DMS79 (cell line): ENCODE data around the gene MARCHF3.
"Not testable (repeated sequence)": the region's sequence is repeated elsewhere in the genome, so short reads cannot be mapped to it uniquely, and the experiment has no call there.

ENCODE experiments used
- DNase-seq: peaks from one replicate; lab custom pipeline; 2025; lab: John Stamatoyannopoulos, UW

MARCHF3 gene

DNA sequence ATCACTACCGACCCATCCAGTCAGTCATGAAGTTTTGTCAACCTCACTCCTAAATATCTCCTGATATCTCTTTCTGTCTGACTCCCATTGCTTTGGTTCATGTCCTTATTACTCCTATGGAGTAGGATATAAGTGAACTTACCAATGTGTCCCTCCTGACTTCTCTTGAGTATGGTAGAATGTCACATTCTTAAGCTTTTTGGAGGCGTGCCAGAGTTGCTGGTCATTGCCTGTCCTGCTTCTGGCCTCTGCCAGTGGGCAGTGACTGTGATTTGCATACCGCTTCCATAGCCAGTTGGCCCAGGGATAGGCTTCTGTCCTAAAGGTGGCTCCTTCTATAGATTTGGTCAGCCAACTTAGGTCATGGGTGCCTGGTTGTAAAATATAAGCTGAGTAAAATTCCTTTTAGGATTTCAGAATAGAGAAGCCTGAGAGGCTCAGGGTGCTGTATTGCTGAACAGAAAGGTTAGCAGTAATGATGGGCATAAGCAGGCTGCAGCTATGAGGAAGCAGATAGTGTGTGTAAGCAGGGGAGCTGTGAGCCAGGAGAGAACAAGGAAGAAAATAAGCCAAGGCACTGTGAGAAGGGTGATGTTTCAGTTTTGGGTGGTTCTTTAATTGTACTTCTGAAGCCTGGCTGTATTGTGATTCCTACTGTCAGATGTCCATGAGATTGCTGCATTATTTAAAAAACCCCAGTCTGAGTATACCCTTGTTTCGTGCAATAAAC is 16.1 kb upstream of the MARCHF3 start:
- no peak for DNase-seq

DNA sequence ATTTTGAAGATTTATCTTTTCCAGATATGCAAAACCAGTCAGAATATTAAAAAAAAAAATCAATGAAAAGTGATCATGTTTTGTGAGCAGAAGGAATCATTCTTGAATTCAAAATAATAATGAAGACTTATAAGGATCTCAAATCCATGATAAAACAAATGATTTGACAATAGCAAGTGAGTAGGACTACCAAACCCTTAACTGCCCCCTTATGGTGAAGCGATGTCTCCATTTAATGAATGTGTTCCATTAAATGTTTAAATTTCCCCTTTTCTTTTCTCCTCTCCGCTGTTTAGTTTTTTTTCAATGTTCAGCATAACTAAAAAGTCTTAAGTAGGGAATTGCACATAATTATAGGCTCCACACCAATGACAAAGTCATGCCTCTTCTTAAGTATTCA is 12.2 kb upstream of the MARCHF3 start:
- no peak for DNase-seq

DNA sequence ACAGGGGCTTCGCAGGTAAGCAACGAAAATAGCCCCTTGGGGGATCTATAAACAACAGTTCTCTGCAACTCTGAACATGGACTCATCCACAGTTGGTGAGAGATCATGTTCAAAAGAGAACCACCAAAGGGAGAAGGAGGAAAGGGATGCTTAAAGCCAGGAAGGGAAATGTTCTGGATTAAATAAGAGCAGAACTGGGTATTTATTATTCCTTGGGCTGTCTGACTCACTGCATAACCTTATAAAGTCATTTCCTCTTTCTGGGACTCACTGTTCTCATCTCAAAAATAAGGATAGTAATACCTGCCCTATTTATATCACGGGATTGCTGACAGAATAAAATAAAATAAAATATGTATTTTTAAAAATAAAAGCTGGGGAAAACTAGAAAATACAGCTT is 11.2 kb upstream of the MARCHF3 start:
- DNase-seq: no peak

DNA sequence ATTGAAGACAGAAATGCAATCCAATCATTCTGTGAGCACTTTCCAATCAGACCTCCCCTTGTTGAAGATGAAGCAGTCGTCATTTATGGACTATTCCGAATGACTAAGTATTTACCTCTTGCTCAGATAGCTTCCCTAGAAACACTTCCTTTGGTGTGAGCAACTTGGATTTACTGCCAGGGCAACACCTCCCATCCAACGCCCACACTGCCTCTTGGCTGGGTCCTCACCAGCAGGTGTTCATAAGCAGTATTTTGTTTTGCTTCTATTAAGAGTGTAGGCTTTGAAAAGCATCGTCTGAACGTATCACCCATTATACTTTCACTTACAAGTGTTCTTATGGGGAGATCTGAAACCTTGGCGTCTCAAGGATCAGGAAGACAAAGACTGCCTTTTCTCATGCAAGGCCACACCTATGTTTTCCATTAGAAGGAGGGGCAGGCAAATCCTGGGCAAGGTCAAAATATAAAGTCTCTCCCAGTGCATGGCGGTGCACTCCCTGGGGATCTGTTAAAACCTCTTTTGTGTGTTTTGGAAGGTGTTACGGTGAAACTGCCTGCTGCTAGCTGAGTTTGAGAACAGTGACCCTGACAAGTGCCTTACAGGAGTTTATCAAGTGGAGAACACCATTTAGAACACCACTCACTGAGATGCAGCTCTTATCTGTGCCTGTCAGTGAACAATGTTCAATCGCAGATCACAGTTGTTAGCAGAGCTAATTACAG is 10.6 kb upstream of the MARCHF3 start:
- peak; percentile 77 for DNase-seq

DNA sequence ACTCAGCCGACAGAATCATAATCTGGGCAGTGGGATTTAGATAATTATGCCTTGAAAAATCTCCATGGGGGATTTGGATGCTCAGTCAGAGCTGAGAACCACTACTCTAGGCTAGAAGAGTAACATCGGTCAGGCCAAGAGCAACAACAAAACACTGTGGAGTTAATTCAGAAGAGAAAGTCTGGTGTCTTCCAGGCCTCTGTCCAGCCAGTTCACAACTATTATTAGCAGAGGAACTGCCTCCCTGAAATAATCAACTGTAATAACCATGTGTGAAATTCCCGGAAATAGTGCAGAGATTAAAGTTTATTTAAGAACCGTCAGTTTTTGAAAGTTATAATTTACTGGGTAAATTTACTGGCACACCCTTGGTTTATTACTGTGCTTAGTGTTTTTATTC is 8.2 kb upstream of the MARCHF3 start:
- no peak for DNase-seq

DNA sequence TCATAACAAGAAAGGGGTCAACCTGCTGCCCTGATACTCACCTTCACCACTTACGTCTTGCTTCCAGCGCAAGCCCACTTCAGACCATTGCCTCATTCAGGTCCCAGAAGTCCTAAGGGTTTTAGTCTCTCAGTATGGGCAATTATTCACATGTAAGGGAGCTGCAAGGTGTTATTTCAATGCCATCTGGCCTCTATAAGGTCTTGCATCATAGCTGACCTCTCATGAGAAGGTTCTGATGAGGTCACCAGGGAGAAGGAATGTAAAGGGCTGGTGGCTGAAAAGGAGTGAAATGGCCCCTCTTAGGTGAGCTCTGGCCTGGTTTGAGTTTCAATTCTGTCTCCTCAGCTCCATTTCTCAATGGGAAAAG is 1.5 kb upstream of the MARCHF3 start:
- no peak for DNase-seq

DNA sequence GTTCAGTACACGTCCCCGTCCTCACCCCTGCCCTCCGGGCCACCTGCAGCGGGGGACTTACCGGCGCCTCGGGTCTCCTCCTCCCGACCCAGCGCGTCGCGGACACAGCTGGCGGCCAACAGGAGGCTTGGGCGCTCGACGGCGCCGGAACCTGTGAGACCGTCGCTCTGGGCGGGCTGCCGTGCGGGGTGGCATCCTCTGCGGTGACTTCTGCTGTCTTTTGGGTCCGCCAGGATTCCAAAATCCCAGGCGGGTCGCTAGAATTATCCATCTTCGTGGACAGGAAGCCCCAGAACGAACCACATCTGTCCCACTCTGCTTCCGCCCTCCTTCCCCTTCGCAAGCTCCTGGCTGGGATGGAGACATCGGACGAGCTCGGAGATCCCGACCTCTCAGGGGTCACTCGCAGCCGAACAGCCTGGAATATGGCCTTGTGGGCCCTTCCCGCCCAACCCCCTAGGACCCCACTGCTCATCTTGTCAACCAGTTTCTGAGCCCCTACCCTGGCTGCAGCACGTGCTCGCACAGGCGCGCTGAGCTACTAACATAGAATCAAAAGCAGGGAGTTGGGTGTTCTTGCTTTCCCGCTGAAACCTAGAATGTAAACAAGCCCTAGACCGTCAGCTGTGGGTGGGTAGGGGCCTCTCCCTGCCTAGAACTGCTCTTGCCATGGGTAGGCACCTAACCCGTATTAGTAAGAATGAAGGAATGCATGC is 947 bp upstream of the MARCHF3 start:
- DNase-seq: no peak

DNA sequence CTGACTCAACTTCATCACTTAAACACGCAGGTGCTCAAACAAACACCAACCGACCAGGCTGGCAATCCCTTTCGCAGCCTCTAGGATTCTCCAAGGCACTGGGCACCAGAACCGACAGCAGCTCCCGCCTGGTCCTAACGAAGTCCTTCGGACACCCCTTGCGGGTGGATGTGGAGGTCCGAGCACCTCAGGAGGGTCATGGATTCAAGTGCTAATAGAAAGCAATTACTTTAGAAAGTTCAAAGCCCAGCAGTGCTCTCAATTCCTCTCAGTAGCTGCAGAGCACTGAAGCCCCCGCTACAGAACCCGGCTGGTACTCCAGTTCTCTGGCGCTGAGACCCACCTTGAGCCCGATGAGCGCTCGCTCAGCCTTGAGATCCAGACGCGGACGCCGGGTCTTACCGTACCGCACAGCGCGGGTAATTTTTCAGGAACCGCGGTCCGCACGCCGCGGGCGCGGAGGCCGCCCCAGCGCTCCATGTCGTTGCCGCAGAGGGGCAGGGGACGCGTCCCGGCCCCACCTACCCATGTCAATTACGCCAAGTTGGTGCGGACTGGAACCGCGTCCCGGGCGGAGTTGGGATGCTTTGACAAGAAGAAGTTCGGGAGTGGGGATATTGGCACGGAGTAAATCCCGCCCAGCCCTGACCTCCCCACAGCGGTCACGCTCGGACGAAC is 638 bp downstream of the MARCHF3 start:
- DNase-seq: peak; percentile 4

DNA sequence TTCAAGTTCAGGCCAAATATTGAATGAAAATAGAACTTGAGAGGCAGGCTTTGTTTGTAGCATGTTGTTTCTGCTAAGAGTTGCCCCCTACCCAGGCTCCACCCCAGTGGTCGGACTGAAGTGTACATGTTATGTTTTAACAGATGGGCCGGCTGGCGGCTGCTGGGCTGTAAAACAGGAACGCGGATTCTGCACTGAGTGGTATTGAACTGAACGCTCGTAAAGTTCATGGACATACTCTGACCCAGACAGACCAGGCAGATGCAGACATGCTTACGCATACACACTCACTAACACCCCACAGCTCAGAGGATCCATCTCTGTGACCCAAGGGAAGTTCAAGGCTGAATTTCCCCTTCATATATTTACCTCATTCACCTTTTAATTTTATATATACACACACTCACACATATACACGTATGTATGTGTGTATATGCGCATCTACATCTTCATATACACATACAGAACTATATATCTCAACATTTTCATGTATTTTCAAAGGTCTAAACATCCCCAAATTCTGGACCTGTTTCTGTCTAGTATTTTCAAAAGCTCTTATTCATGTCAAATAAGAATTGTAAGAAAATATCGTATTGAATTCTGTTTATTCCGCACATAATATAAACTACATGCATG is 1.4 kb downstream of the MARCHF3 start:
- no peak for DNase-seq

DNA sequence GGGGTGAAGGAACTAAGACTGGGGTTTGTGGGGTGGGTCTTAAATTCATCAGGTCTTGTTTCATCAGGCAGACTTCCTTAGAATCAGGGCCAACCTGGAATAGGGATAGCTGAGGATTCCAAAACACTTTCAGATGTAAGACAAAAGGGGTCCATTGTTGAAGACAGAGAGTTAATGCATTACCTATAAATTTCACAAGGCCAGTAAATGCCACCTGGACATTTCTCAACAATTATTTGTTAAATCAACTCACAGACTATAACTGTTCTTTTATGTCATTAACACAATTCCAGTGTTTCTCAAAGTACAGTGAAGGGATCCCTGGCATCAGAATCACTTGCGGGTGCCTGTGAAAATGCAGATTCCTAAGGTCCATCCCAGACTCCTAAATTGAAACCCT is 2.8 kb downstream of the MARCHF3 start:
- DNase-seq: no peak

DNA sequence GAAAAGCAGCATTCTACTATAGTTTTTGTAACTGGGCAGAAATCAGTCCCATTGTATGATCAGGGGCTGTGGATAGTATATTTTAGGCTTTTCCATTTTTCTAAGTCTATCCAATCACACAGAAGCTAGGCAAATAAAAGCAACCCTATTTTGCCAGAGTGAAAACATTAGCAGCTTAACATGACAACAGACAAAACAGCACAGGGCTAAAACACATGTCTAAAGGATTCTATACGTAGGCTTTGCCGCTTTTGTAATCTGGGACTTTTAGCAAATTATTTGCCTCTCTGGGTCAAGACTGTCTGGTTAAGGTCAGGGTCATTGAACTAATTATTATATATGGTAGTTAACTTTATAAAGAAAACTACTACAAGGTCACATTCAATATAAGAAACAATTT is 4.2 kb downstream of the MARCHF3 start:
- DNase-seq: no peak

DNA sequence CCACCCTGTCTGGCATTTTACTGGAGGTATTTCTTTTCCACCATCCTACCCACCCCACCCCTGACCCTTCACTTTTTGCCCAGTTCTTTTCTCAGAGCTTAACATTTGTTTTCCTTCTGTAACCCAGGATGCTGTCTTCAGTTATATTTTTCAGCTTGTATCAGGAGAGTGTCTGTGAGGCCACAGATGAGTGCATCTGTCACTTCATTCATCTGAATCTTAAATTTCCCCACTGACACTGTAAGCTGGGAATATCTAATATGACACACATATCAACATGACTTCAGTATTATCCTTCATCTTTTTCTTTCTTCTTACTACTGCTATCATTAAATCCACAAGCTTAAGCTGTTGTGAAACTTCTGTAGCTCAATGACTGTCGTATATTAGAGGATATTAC is 4.9 kb downstream of the MARCHF3 start:
- DNase-seq: no peak

DNA sequence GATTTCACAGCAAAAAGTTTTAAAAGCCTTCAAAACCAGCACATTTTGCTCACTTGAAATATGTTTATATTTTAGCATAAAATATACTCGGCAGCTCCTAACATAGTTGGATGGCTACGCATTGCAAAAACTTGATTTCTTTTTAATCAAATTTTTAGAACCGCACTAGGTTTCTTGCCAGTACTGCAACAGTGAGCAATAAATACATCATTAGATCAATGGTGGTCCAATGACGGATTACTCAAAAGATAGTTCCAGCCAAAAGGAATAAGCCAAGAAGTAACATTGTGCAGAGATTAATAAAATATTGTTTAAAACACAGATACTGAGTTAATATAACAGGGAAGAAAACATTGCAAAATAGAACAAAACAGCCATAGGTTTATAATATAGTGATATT is 5.5 kb downstream of the MARCHF3 start:
- no peak for DNase-seq

DNA sequence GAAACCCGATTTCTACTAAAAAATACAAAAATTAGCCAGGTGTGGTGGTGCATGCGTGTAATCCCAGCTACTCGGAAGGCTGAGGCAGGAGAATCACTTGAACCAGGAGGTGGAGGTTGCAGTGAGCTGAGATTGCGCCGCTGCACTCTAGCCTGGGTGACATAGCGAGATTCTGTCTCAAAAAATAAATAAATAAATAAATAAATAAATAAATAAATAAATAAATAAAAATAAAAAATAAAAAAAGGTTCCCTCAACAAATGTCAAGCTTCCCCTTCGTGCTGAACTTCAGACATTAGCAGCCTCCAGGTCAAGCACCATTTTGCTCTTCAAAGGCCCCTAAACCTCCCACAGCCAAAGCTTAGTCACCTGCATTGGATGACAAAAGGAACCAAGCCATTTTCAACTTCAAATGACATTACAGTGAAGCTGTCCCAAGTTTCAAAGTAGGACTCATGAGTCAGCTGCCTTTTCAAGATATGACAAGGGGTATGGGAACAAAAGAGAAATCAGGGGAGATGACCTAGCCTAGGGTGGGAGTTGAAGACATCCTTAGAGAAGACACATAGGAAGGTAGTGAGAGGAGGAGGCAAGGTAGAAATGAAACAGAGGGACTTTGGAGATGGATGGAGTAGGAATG is 6.7 kb downstream of the MARCHF3 start:
- DNase-seq: not testable (repeated sequence)

DNA sequence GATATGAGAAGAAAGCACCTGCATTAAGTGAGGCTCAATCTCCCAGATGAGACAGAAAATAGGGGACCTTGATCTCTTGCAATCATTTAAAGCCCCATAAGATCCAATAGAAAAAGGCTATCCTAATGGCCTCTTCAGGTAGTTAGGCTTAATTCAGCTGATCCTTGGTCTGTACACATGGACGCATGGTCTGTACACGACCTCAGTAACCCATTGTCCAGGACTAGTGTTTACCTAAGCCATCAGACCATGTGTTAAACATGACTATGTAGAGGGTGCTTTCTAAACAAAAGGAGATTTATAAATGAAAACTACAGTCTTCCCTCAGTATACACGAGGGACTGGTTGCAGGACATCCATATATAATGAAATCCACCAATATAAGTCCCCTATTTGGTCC is 7.5 kb downstream of the MARCHF3 start:
- DNase-seq: no peak

DNA sequence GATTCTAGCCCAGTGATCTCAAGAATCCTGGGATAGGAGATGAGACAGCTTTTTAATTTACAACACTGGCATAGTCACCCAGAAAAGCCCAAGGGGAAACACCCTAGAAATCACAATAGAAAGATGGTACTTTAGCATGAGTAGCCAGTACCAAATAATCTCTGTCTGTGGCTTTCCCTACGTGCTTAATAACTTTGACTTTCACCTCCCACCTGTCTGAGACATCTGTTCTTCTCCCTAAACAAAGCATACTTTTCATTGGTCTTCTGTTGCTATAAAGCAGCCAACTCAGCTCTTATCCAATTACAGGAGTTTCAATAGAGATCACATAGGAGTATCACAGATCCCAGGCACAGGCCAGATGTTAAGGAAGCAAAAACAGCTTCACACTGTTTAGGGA is 10.4 kb downstream of the MARCHF3 start:
- no peak for DNase-seq

DNA sequence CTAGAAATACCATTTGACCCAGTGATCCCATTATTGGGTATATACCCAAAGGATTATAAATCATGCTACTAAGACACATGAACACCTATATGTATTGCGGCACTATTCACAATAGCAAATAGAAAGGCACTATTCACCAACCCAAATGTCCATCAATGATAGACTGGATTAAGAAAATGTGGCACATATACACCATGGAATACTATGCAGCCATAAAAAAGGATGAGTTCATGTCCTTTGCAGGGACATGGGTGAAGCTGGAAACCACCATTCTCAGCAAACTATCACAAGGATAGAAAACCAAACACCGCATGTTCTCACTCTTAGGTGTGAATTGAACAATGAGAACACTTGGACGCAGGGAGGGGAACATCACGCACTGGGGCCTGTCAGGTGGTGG is 13.6 kb downstream of the MARCHF3 start:
- not testable (repeated sequence) for DNase-seq

DNA sequence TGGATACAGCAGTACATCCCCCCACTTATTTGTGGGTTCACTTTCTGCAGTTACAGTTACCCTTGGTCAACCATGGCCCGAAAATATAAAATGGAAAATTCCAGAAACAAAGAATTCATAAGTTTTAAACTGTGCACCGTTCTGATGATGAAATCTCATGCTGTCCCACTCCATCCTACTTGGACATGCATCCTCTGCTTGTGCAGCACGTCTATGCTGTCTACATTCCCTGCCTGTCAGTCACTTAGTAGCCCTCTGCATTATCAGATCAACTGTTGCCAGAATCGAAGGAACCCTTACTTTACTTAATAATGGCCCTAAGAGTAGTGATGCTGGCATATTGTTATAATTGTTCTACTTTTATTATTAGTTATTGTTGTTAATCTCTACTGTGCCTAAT is 14.6 kb downstream of the MARCHF3 start:
- DNase-seq: no peak

DNA sequence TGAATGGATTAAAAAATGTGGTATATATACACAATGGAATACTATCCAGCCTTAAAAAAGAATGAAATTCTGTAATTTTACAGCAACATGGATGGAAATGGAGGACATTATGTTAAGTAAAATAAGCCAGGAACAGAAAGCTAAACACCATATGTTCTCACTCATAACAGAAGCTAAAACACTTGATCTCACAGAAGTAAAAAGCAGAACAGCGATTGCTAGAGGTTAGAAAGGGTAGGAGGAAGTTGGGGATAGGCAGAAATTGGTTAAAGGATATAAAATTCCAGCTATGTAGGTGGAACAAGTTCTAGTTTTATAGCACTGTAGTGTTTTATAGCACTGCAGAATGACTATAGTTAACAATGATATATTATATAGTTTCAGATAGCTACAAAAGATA is 15.8 kb downstream of the MARCHF3 start:
- DNase-seq: no peak

DNA sequence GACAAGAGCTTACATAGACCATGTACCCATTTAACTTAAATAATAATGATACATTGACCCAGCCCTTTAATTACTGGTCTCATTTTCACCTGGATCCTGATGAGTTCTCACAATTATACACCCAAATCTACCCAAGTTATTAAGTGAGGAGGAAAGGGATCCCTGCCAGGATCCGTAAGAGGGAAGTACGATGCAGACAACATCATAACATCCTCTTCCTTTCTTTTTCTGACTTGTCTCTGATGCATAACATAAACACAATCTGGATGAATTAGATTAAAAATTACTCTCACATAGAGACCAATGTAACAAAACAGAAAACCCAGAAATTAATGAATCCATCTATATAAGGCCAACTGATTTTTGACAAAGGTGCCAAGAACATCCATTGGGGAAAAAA is 17.0 kb downstream of the MARCHF3 start:
- DNase-seq: no peak

DNA sequence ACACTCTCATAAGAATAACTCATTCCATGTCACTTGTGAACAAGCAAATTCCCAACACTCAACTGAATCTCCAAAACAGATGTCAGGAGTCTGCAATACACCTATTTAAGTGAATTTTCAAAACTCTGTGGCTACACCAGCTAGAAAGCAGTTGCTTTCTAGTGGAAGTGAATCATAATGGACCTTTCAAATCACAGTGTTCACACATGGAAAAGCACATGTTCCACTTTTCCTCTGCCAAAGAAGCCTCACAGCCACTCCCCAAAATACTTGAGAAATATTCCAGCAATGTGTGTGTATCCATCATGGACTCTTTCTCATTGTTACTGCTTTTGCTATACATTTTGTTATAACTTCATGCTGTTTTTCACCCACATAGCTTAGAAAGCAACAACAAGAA is 17.4 kb downstream of the MARCHF3 start:
- no peak for DNase-seq
